ENCODE results near the gene PIP4K2A.

Gene PIP4K2A

GRCh38 chr10:22634606-22635459 lies 79.5 kb downstream of the PIP4K2A start:
- DNase-seq = no peak

- DNase-seq = no peak
Measured at GRCh38 chr10:22634093-22634492, 80.3 kb downstream of the PIP4K2A start.

GRCh38 chr10:22633528-22633927 lies 80.8 kb downstream of the PIP4K2A start:
- DNase-seq = no peak

DNA sequence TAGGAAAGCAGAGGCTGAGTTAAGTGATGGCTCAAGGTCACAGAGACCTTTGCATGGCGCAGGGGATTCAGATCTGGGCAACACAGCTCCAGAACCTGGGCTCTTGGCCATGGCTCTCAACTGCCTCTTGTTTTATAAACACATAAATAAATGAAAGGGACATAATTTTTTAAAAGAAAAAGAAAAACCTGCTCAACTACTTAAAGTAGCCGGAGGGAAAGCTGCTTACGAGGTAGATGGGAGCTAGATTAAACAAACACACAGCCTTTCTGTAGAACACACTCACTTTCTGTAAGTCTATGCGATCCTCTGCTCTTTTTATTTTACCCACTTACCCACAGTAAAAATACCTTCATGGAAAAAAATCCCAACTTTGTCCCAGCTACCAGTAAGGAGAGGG lies 81.3 kb downstream of the PIP4K2A start:
- DNase-seq = no peak

DNA sequence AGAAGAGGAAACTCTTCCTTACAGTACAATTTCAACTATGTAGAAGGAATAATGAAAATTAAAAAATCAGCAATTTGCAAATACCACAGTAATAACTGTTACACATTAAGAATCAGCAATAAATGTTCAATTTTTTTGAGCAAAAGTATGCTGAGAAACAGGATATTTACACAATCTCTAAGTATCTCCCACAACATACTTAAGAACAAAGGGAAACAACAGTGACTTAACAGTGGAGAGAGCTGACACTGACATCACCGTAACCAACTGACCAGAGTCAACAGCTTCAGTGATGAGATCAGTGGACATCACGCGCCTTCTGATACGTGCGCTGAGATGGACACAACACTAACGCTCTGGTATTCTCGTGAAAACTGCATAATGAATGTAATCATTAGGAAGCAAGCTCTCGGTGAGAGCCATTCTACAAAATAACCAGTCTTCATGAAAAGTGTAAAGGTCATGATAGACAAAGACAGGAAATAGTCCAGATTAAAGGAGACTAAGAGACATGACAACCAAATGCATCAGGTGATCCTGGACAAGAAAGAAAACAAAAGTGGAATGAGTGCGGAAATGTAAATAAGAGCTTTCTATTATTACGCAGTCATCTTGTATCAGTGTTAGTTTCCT lies 82.6 kb downstream of the PIP4K2A start:
- no peak for DNase-seq

GRCh38 chr10:22631185-22631584 lies 83.2 kb downstream of the PIP4K2A start:
- DNase-seq = no peak

DNA sequence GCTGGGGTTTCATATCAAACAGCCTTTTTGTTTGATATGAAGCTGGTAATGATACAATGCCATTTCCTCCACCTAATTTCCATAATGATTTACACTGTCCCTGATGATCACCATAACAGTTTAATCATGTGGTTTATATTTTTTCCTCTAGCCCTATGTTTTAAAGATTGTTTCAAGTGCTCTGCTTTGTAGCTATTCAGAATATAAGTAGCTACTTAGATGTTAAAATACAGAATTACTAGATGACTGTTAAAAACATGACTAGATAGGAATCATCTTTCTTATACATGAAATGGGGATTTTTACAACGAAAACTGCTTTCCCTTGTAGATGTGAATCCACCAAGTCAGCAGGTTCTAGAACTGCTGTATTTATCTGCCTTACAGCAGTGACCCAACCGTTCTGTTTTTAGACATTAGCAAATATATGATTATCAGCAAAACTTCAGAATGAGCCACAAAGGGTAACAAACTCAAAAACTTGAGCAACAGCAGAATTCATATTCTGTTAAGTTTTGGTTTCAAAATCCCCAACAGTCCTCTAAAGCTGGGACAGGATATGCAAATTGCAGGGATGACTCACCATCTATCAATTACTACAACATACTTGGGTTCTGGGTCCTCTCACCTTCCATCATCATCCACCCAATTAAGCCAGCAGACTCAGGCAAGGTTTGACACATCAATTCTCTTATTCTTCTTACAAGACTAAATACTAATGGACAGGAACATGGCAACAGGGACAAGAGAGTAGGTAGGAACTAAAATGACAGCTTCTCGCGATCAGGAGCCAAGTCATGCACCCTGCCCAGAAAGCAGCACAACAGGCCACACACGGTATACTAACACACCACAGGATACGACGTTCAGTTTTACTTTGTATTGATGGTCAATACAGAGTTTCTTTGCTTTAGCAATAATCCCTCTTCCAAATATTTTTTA lies 83.9 kb downstream of the PIP4K2A start:
- no peak for DNase-seq

GRCh38 chr10:22629852-22630233 lies 84.5 kb downstream of the PIP4K2A start:
- DNase-seq = no peak

GRCh38 chr10:22629126-22629525 lies 85.3 kb downstream of the PIP4K2A start:
- DNase-seq = no peak

DNA sequence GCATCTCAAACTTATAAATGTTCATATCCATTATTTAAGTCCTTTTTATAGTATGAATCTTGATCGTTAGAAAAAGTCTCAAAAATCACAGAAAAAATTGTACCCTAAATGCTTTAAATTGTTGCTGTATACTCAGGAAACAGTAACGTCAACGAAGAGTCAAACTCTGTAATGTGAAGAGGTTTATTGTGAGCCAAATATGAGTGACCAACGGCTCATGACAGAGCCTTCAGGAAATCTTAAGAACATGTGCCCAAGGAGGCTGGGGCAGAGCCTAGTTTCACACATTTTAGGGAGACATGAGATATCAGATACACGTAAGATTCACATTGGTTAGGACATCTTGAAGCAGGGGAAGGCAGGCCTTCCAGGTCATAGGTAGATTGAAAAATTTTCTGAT lies 86.1 kb downstream of the PIP4K2A start:
- DNase-seq = no peak

DNA sequence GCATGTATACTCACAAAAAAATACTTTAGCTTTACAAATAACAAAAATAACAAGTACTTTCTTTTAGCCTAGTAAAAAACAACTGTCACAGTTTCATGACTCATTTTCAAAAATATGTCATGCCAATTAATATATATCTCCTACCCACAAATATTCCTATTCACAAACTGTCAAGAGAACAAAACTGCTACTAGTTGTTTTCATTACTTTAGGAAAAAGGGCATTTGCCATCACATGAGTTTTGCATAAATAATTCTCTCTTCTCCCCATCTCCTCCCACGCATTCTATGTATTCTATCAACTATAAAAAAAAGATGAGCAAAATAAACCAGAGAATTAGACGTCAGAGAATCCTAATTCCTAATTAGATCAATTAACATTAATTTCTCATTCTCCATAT lies 87.6 kb downstream of the PIP4K2A start:
- DNase-seq = no peak

DNA sequence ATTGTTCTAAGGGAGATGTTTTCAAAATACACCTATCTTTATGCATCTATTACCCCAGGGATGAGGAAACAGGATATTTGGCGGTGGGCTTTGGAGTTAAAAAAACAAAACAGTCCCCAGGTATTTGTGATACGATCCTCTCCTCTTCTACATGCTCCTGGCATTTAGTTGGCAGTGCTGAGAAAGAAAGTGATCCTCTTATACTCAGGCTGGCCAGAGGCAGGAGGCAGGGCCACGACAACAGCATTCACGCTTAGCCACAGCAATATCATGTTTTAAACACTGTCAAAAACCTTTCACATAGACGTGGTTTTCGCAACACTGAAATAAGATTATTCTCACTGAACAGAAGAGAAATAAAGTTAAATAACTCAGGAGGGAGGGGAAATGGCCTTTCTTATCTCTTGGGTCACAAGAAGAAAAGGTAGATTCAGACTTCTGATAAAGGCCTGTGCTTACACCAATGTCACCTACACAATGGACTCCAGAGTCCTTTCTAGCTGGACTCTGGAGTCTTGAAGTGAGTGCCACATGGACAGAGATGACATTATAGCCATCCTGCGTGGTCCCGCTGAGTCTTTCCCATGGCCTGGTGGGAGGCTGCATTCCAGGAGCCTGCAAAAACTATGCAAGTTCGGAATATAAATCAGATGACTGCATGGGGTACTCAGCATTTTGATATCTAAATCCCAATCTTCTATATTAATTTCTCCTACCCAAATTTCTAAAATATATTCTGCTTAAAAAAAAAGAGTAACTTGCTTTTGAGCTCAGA lies 88.7 kb downstream of the PIP4K2A start:
- DNase-seq = no peak

DNA sequence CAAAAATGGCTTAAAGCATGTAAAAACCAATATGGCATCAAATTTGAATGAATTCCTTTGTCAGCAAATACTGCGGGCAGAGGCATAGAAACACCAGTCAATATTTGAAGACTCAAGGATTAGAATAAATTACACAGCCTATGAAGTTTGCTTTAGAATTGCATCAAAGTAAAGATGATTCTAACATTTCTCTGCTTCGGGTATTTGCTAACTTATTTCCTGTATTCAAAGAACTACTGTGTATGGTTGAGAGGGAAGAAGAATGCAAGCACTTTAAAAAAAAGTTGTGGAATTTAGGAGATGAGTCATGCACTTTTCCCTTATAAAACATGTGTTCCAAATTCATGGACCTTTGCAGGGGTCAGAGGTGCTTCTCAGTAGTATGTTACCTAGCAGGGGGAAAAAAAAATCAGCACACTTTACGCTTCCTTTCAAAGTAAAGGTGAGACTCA lies 90.1 kb downstream of the PIP4K2A start:
- no peak for DNase-seq

DNA sequence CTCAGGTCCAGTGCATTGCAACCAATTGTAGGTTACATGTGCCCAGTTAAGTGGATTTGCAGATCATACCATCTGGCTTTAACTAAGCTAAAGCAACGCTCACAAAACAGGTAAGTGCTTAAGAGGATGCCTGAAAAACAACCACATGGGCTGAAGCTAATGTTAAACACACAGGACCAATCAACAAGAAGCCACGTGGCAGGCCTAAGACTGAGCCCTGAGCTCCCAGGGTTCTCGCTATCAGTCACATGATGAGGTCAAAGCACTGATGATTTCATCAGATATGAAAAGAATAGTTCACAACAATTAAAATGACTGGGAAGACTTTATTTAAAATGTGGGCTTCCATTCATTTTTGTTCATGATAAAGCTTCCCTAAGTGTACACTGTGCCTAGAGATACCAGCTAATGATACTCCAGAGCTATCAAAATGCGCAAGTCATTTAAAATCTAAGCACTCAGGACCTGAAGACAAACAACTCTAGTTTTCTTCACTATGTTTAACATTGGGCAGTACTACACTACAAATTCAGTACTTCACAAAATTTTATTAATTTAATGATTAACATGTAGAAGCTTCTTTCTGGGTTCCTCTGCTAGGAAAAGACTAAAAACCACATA lies 90.6 kb downstream of the PIP4K2A start:
- no peak for DNase-seq

GRCh38 chr10:22622242-22622806 lies 92.1 kb downstream of the PIP4K2A start:
- no peak for DNase-seq

GRCh38 chr10:22621726-22622125 lies 92.7 kb downstream of the PIP4K2A start:
- DNase-seq = no peak

DNA sequence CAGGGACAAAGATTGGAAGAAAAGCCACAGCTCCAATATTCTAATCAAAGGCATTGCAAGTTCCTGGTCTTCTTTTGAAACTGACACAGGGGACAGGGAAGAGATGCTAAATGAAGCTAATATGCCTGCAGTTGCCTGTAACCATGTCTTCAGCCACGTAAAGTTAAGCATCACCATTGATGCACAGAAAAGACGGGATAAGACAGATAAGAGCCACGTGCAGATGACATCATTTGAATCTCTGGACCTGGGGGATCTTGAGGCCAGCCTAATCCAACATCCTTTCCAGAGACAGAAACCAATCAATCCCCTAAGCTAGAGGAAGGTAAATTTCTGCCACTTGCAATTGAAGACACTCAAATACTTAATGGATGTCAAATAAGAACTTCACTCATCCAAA lies 93.4 kb downstream of the PIP4K2A start:
- DNase-seq = no peak

DNA sequence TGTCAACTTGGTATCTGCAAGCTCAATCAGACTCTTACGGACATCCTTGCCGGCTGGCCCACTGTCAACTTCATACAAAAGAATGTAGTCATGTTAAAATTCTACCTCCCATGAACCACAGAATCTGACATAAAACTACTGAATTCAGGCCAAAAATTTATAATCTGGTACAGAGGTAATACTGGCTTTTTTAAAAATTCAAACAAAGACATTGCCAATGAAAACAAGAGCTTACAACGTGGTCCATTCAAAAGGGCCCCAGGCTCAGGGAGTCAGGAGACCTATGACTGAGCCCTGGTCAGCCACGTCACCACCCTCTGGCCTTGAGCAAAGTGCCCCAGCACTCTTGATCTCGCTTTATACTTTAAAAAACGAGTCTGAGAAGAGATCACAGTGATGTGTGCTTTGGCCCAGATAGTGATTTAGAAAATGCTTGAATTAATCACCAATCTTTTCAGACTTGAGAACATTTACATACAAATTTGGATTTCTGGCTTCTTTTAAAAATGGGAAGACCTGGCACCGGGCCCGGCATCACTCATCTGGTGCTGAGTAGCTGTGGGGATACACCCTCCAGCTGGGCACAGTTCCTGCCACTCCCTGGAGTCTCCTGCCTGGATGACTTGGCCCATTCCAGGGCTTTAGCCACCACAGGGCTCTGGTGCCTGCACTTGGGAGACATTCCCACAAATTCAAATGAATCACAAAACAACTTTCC lies 94.1 kb downstream of the PIP4K2A start:
- DNase-seq = peak; percentile 75

DNA sequence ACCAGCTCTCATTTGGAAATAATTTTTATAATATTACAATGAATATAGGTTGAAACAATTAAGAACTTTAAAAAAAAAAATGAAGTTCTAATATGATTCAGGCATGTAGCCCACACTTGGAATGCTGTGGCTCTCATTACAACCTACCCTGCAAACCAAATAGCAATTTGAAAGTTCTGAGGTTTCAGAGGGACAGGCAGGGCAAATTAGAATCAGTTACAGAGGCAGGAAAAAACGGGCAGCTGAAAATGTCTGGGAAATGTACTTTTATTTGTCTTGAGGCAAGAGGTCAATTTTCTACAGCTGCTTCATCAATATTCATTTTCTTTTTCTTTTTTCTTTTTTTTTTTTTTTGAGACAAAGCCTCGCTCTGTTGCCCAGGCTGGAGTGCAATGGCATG lies 95.3 kb downstream of the PIP4K2A start:
- no peak for DNase-seq

GRCh38 chr10:22618078-22618785 lies 96.1 kb downstream of the PIP4K2A start:
- DNase-seq = no peak

Measured in left hindlimb (tissue), 1 donor.